Activated CD4-positive, alpha-beta T cell treated with anti-CD3 and anti-CD28 coated beads for 4 hours (primary cell): Measurements from ENCODE around the gene TMEM69.
A peak's percentile ranks its signal among the peaks of the same experiment; 100 is the strongest.
"Not testable (repeated sequence)": the region's sequence is repeated elsewhere in the genome, so short reads cannot be mapped to it uniquely, and the experiment has no call there.

Experiments used
- DNase-seq, 2 donors: peaks; one replicate each; pipeline ENCODE4 v3.0.0-alpha.2; 2020

TMEM69 gene

GRCh38 chr1:45679123-45679522 is 8.9 kb upstream of the TMEM69 start:
- no peak for DNase-seq

GRCh38 chr1:45682942-45683341 is 5.0 kb upstream of the TMEM69 start:
- no peak for DNase-seq

- DNase-seq: no peak
Observed at GRCh38 chr1:45684402-45684801, 3.6 kb upstream of the TMEM69 start.

GRCh38 chr1:45685308-45686014 is 2.5 kb upstream of the TMEM69 start:
- no peak for DNase-seq

- peak; percentile 59 to 69 for DNase-seq
Observed at GRCh38 chr1:45686015-45686287, 2.0 kb upstream of the TMEM69 start.

GRCh38 chr1:45686288-45687013 is 1.5 kb upstream of the TMEM69 start, which contains the start of gene GPBP1L1:
TSS of gene GPBP1L1 (minus strand) at chr1:45686533. CDS start at chr1:45659087, 27,446 bp downstream.
- peak; percentile 98 for DNase-seq

GRCh38 chr1:45687014-45687753 is 797 bp upstream of the TMEM69 start:
- peak; percentile 95 to 96 for DNase-seq

- not testable (repeated sequence) for DNase-seq
Observed at GRCh38 chr1:45693811-45694210, 5.8 kb downstream of the TMEM69 start.

GRCh38 chr1:45694823-45695222 is 6.8 kb downstream of the TMEM69 start:
- DNase-seq: no peak

- no peak for DNase-seq
Observed at GRCh38 chr1:45704637-45705036, 16.7 kb downstream of the TMEM69 start.

- no peak for DNase-seq
Observed at GRCh38 chr1:45713711-45714110, 25.7 kb downstream of the TMEM69 start.

- DNase-seq: no peak
Observed at GRCh38 chr1:45716700-45717099, 28.7 kb downstream of the TMEM69 start.

GRCh38 chr1:45717386-45717785 is 29.4 kb downstream of the TMEM69 start:
- not testable (repeated sequence) for DNase-seq

GRCh38 chr1:45718289-45718688 is 30.3 kb downstream of the TMEM69 start:
- no peak for DNase-seq

- DNase-seq: no peak
Observed at GRCh38 chr1:45721207-45721606, 33.2 kb downstream of the TMEM69 start.

- no peak for DNase-seq
Observed at GRCh38 chr1:45722809-45723208, 34.8 kb downstream of the TMEM69 start.

GRCh38 chr1:45723248-45723930 is 35.4 kb downstream of the TMEM69 start:
- no peak for DNase-seq

GRCh38 chr1:45726007-45726406 is 38.0 kb downstream of the TMEM69 start:
- not testable (repeated sequence) for DNase-seq

GRCh38 chr1:45730075-45730779 is 42.2 kb downstream of the TMEM69 start:
- DNase-seq: no peak

GRCh38 chr1:45730780-45731319 is 42.9 kb downstream of the TMEM69 start:
- DNase-seq: no peak

- DNase-seq: no peak
Observed at GRCh38 chr1:45739137-45739536, 51.2 kb downstream of the TMEM69 start.

GRCh38 chr1:45739641-45740156 is 51.7 kb downstream of the TMEM69 start:
- DNase-seq: not testable (repeated sequence)
